Measurements from ENCODE around the gene PIK3C2B. TPM values are rescaled to one million over a fixed set of nuclear protein-coding genes. Genes with fewer than 3 reads are reported as not detected.

Gene PIK3C2B
- total and polyA plus RNA-seq, 4 donors, result 11.9 to 37.6 (median 25.0) TPM

- TF ChIP-seq CTCF (IDR thresholded peaks at IDR 0.05; ENCODE audit: control extremely low read depth, extremely low read depth), result no peak
- peaks cover 0 to 4% (median 0%) of the 10 kb centered on the region in 4 donors for H3K36me3 ChIP-seq (ENCODE audit: control insufficient read depth in 4 of 4, insufficient read depth in 4 of 4, low read length in 4 of 4)
Measured at GRCh38 chr1:204483791-204484190, 10.8 kb downstream of the PIK3C2B start.

DNA sequence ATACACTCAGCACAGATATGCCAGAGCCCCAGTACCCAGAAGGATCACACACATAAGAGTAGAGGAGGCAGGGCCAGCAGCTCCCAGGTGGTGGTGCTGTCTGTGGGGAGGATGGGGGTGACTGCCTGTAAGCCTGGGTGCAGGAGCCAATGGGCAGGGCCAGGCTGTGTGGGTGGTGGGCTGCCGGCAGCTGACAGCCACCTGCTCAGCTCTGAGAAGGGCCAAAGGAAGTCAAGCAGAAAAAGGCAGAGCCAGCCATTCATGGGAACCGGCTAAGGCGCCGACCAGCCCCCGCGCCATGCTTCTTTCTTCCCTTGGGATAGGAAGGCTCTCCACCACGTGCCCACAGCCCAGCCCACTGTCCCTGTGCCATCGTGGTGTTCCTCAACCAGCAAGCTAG is 14.1 kb downstream of the PIK3C2B start:
- ATAC-seq (ENCODE audit: insufficient read depth, low FRiP score), result no peak
- Histone ChIP-seq H3K4me3 (no peak overlapping the region), H3K27ac (ENCODE audit: low read depth in 1 of 2, low read length in 1 of 2) (no peak overlapping the region), H3K9me3 (ENCODE audit: control insufficient read depth in 4 of 4, insufficient read depth in 3 of 4, low read length in 3 of 4) (no peaks in the 10 kb centered on the region), H3K9ac (ENCODE audit: insufficient read depth in 1 of 2, low read length in 2 of 2) (no peak overlapping the region), H3K27me3 (ENCODE audit: control insufficient read depth in 3 of 3, insufficient read depth in 3 of 3, low read length in 2 of 3) (no peaks in the 10 kb centered on the region), H3K4me1 (ENCODE audit: control insufficient read depth in 5 of 5, insufficient read depth in 5 of 5, low read length in 5 of 5) (peaks cover 0 to 48% (median 24%) of the 10 kb centered on the region in 5 donors), H3K36me3 (ENCODE audit: control insufficient read depth in 4 of 4, insufficient read depth in 4 of 4, low read length in 4 of 4) (peaks cover 0 to 5% (median 0%) of the 10 kb centered on the region in 4 donors)
- no peak for DNase-seq
- TF ChIP-seq CTCF (IDR thresholded peaks at IDR 0.05; ENCODE audit: control extremely low read depth, extremely low read depth), result no peak
- WGBS, 2 donors, result 69% methylated on average over 7 to 8 of the region's 8 CpGs

More at GRCh38 chr1:204483791-204484190, 10.8 kb downstream of the PIK3C2B start:
- Histone ChIP-seq H3K4me1 (ENCODE audit: control insufficient read depth in 5 of 5, insufficient read depth in 5 of 5, low read length in 5 of 5) (peaks cover 0 to 38% (median 9%) of the 10 kb centered on the region in 5 donors), H3K27ac (ENCODE audit: low read depth in 1 of 2, low read length in 1 of 2) (no peak overlapping the region), H3K27me3 (ENCODE audit: control insufficient read depth in 3 of 3, insufficient read depth in 3 of 3, low read length in 2 of 3) (no peaks in the 10 kb centered on the region), H3K9me3 (ENCODE audit: control insufficient read depth in 4 of 4, insufficient read depth in 3 of 4, low read length in 3 of 4) (no peaks in the 10 kb centered on the region), H3K4me3 (no peak overlapping the region), H3K9ac (ENCODE audit: insufficient read depth in 1 of 2, low read length in 2 of 2) (no peak overlapping the region)
- 59 to 63% methylated on average over 7 of the region's 7 CpGs for WGBS, 2 donors
- DNase-seq (no peak), ATAC-seq (ENCODE audit: insufficient read depth, low FRiP score) (no peak)

- H3K9me3 ChIP-seq (ENCODE audit: control insufficient read depth in 4 of 4, insufficient read depth in 3 of 4, low read length in 3 of 4), result no peaks in the 10 kb centered on the region
- TF ChIP-seq CTCF (IDR thresholded peaks at IDR 0.05; ENCODE audit: control extremely low read depth, extremely low read depth), result no peak
- no peaks in the 10 kb centered on the region for H3K27me3 ChIP-seq (ENCODE audit: control insufficient read depth in 3 of 3, insufficient read depth in 3 of 3, low read length in 2 of 3)
- ATAC-seq (ENCODE audit: insufficient read depth, low FRiP score) (no peak), DNase-seq (no peak)
- peaks cover 0 to 50% (median 26%) of the 10 kb centered on the region in 5 donors for H3K4me1 ChIP-seq (ENCODE audit: control insufficient read depth in 5 of 5, insufficient read depth in 5 of 5, low read length in 5 of 5)
- 69 to 80% methylated on average over 13 of the region's 13 CpGs for WGBS, 2 donors
- H3K27ac ChIP-seq (ENCODE audit: low read depth in 1 of 2, low read length in 1 of 2), result peak overlapping the region in 1 of 2 donors; percentile 19
- H3K36me3 ChIP-seq (ENCODE audit: control insufficient read depth in 4 of 4, insufficient read depth in 4 of 4, low read length in 4 of 4), result peaks cover 0 to 5% (median 0%) of the 10 kb centered on the region in 4 donors
- no peak overlapping the region for H3K4me3 ChIP-seq
- no peak overlapping the region for H3K9ac ChIP-seq (ENCODE audit: insufficient read depth in 1 of 2, low read length in 2 of 2)
Measured at GRCh38 chr1:204479387-204480136, 15.0 kb downstream of the PIK3C2B start.

Data from lung (tissue), 12 donors.